ELR (cell line): ENCODE results near the gene NTRK2.

Source experiments
- DNase-seq: peaks from one replicate; pipeline ENCODE4 v3.0.0-alpha.2; 2015; ENCODE audit warnings: low read depth

NTRK2 gene

GRCh38 chr9:84818791-84819190 is 149.3 kb downstream of the NTRK2 start:
- no peak for DNase-seq

GRCh38 chr9:84819491-84819991 is 150.0 kb downstream of the NTRK2 start:
- DNase-seq: no peak

GRCh38 chr9:84821431-84821830 is 151.9 kb downstream of the NTRK2 start:
- no peak for DNase-seq

GRCh38 chr9:84822589-84823233 is 153.2 kb downstream of the NTRK2 start:
- DNase-seq: no peak

- DNase-seq: no peak
These were observed 154.1 kb downstream of the NTRK2 start for GRCh38 chr9:84823421-84824271.

- DNase-seq: no peak
These were observed 157.8 kb downstream of the NTRK2 start for GRCh38 chr9:84827216-84827765.

GRCh38 chr9:84828046-84828445 is 158.5 kb downstream of the NTRK2 start:
- no peak for DNase-seq

- no peak for DNase-seq
These were observed 159.9 kb downstream of the NTRK2 start for GRCh38 chr9:84829471-84829870.

- no peak for DNase-seq
These were observed 160.6 kb downstream of the NTRK2 start for GRCh38 chr9:84829997-84830696.

- DNase-seq: no peak
These were observed 161.8 kb downstream of the NTRK2 start for GRCh38 chr9:84831377-84831776.

GRCh38 chr9:84832453-84832852 is 162.9 kb downstream of the NTRK2 start:
- DNase-seq: no peak

- no peak for DNase-seq
These were observed 164.9 kb downstream of the NTRK2 start for GRCh38 chr9:84834426-84834825.

- DNase-seq: no peak
These were observed 166.2 kb downstream of the NTRK2 start for GRCh38 chr9:84835745-84836144.

GRCh38 chr9:84838879-84839278 is 169.3 kb downstream of the NTRK2 start:
- DNase-seq: no peak

GRCh38 chr9:84839541-84839940 is 170.0 kb downstream of the NTRK2 start:
- DNase-seq: no peak

- DNase-seq: no peak
These were observed 172.4 kb downstream of the NTRK2 start for GRCh38 chr9:84841931-84842330.

- DNase-seq: no peak
These were observed 173.8 kb downstream of the NTRK2 start for GRCh38 chr9:84843175-84843824.

GRCh38 chr9:84845956-84846900 is 176.7 kb downstream of the NTRK2 start:
- no peak for DNase-seq

- no peak for DNase-seq
These were observed 177.4 kb downstream of the NTRK2 start for GRCh38 chr9:84846906-84847305.

- no peak for DNase-seq
These were observed 179.5 kb downstream of the NTRK2 start for GRCh38 chr9:84849049-84849448.
